AG04449 (cell line): Measurements from ENCODE around the gene MID1.

Experiments used
- CTCF ChIA-PET: fragments of 350-600 bp; formaldehyde crosslinking; extraction: SDS; loops from one replicate; lab custom pipeline; 2021; ENCODE audit warnings: antibody characterized with exemption; lab: Yijun Ruan, JAX
- POLR2A ChIA-PET: fragments of 400-600, 350-600 bp; formaldehyde crosslinking; extraction: SDS; loops from one replicate; lab custom pipeline; 2020; ENCODE audit warnings: antibody characterized with exemption, inconsistent platforms; lab: Yijun Ruan, JAX
- DNase-seq: peaks from one replicate; pipeline ENCODE4 v3.0.0-alpha.2; 2010; ENCODE audit warnings: low read depth, low spot score
- H3K4me3 ChIP-seq: 2 replicates; pipeline ENCODE4 v1.5.1; 2011; ENCODE audit warnings: low read depth, mild to moderate bottlenecking, control low read depth, low read length
- CTCF ChIP-seq: IDR thresholded peaks from one replicate; pipeline ENCODE4 v1.5.1; 2011; ENCODE audit warnings: mild to moderate bottlenecking, moderate library complexity, low read length, control low read depth, inconsistent platforms; ENCODE audit not compliant: insufficient read depth; ENCODE audit errors: missing control alignments

Gene MID1

GRCh38 chrX:10505726-10506125, 114.7 kb downstream of the MID1 start:
- ChIA-PET POLR2A (no interaction called here), CTCF (no interaction called here)
- DNase-seq, result no peak
- no peak overlapping the region for H3K4me3 ChIP-seq
- TF ChIP-seq CTCF, result no peak

- TF ChIP-seq CTCF, result no peak
- ChIA-PET CTCF (no interaction called here), POLR2A (no interaction called here)
- no peak overlapping the region for H3K4me3 ChIP-seq
- no peak for DNase-seq
Measured at GRCh38 chrX:10502961-10503360, 117.4 kb downstream of the MID1 start.

- ChIA-PET CTCF (no interaction called here), POLR2A (no interaction called here)
- TF ChIP-seq CTCF, result no peak
- no peak for DNase-seq
- H3K4me3 ChIP-seq, result no peak overlapping the region
Measured at GRCh38 chrX:10501611-10502010, 118.8 kb downstream of the MID1 start.

DNA sequence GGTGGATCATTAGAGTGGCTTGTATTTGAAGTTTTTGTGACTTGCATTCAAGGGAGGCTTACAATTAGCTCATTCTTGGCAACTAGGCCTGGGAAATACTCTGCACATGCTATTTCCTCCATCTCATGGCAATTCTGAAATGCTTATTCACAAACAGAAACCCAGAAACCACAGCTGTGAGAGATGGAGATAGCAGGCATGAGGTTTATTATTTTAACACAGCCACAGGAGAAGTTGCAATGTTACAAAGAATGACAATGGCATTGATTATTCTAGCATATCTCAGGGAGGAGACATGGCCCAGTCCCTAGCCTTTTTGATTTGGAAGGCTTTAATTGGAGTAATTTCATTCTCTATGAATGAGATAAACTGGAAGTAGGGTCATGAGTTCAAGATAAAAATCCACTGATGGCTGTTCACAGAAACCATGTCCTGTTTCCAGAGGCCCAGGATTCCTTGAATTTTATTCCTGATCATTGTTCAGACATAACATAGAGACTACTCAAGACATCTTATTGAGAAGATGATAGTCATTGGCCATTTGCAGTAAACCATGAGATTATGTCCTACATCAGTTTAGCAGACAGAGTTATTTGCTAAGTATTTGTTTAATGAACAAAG, 123.9 kb downstream of the MID1 start:
- peak; percentile 65 for DNase-seq
- no peak overlapping the region for H3K4me3 ChIP-seq
- CTCF ChIA-PET, result interaction anchor here (0.9 kb wide), 1 partner anchor 306 kb away, joined by 3 read pairs; no protein-coding TSS in a partner anchor
- no peak for TF ChIP-seq CTCF
- POLR2A ChIA-PET, result interaction anchor here (1.0 kb wide), 1 partner anchor 84 kb away, joined by 3 read pairs; no protein-coding TSS in a partner anchor

DNA sequence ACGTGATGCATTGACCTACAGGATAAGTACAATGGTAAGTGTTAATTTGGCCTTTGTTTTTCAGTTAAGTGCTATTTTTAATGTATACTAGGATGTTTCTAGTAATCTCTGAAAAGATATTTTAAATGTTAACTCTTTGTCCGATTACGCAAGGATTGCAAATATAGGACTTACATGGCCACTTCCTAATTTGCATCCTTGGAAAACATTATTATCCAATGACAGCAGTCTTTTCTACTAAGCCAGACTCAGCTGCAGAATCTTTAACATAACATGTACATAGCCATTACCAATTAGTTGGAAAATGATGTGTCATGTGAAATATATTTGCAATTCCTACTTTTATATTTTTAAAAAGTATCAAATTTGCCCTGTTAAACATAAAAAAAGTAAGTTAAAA, 124.7 kb downstream of the MID1 start:
- ChIA-PET POLR2A (interaction anchor here (1.0 kb wide), 1 partner anchor 85 kb away, joined by 3 read pairs; no protein-coding TSS in a partner anchor), CTCF (no interaction called here)
- no peak for DNase-seq
- TF ChIP-seq CTCF, result no peak
- no peak overlapping the region for H3K4me3 ChIP-seq

- no peak for DNase-seq
- H3K4me3 ChIP-seq, result no peak overlapping the region
- ChIA-PET CTCF (interaction anchor here (0.6 kb wide), 1 partner anchor 302 kb away, joined by 3 read pairs; no protein-coding TSS in a partner anchor), POLR2A (no interaction called here)
- no peak for TF ChIP-seq CTCF
Measured at GRCh38 chrX:10492250-10492649, 128.1 kb downstream of the MID1 start.
